Measurements from ENCODE around the gene MYMX.
"Not testable (repeated sequence)": the region's sequence is repeated elsewhere in the genome, so short reads cannot be mapped to it uniquely, and the experiment has no call there.

MYMX gene

DNA sequence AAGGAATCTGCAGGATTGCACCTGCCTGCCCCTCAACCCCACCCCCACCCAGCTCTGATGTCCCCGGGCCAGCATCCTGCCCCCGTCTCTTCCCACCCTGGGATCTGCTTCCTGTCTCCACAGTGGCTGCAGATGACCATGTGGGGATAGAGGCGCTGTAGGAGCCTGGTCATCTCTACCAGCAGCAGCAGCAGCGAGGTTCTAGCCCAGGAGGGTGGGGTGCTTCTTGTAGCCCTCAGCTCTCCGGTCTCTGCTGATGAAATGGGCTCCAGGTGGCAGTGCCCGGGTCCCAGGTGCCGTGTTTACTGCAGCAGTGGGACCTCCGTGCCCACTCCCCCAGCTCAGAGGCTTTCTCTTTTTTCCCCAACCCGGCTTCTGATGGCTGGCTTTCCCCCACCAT is 32.9 kb upstream of the MYMX start:
- Mint-ChIP-seq H3K9me3 (no peaks in the 10 kb centered on the region), H3K4me1 (peaks cover 25% of the 10 kb centered on the region), H3K27ac (no peak overlapping the region), H3K27me3 (ENCODE audit: low read depth, poor library complexity) (peaks cover 14% of the 10 kb centered on the region), H3K4me3 (no peak overlapping the region), H3K36me3 (ENCODE audit: low read depth) (no peaks in the 10 kb centered on the region)
- TF ChIP-seq, protein P1, sequence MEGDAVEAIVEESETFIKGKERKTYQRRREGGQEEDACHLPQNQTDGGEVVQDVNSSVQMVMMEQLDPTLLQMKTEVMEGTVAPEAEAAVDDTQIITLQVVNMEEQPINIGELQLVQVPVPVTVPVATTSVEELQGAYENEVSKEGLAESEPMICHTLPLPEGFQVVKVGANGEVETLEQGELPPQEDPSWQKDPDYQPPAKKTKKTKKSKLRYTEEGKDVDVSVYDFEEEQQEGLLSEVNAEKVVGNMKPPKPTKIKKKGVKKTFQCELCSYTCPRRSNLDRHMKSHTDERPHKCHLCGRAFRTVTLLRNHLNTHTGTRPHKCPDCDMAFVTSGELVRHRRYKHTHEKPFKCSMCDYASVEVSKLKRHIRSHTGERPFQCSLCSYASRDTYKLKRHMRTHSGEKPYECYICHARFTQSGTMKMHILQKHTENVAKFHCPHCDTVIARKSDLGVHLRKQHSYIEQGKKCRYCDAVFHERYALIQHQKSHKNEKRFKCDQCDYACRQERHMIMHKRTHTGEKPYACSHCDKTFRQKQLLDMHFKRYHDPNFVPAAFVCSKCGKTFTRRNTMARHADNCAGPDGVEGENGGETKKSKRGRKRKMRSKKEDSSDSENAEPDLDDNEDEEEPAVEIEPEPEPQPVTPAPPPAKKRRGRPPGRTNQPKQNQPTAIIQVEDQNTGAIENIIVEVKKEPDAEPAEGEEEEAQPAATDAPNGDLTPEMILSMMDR (IDR thresholded peaks at IDR 0.05): no peak
- no peak for DNase-seq

DNA sequence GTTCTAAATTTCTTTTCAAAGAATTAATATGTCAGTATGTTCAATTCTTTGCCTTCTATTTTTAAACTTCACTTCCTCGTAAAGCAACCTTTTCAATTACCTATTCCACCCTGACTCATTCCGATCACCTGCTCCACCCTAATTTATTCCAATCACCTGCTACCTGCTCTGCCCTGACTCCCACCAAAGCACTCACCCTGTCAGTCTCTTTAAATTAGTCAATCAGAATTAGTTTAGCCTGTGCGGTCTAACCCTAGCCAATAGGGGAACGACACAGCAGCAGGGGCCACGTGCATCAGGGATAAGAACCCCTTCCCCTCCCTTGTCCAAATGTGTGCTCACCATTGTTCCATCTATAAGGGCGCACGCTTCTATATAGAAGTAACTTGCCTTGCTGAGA is 31.4 kb upstream of the MYMX start:
- H3K4me1 Mint-ChIP-seq: peaks cover 31% of the 10 kb centered on the region
- DNase-seq; H3K27ac Mint-ChIP-seq; H3K9me3 Mint-ChIP-seq; H3K36me3 Mint-ChIP-seq (ENCODE audit: low read depth); H3K4me3 Mint-ChIP-seq: not testable (repeated sequence)
- peaks cover 10% of the 10 kb centered on the region for H3K27me3 Mint-ChIP-seq (ENCODE audit: low read depth, poor library complexity)

DNA sequence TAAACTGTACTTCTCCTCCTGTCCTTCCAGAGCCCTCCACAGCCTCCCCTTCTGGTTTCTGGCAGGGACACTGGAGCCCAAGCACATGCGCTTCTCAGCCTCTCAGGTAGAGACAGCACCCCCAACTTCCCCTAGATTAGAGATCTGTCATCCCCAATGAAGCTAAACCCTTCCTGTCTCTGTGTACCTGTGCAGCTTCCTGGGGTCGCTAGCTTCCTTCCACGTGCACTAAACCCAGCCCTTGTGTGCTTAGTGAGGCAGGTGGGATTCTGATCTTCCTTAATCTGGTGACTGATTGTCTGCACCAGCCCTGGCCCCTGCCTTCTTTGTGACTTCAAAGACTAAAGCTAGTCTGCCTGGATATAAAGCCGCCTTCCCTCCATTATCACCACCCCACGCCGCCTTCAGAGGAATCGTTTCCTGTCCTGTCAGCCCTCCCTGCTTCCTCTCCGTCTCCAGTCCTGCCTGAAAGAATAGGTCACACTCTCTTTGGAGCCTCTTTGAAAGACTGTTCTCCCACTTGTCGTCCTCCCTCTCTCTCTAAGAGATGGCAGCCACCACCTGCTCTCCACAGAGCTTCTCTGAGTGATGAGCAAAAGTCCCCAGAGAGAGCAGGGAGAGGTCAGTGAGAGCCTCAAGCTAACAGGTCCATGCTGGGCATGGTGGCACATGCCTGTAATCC is 30.6 kb upstream of the MYMX start:
- DNase-seq: no peak
- H3K4me1 Mint-ChIP-seq: peaks cover 31% of the 10 kb centered on the region
- no peaks in the 10 kb centered on the region for H3K36me3 Mint-ChIP-seq (ENCODE audit: low read depth)
- no peaks in the 10 kb centered on the region for H3K9me3 Mint-ChIP-seq
- H3K27me3 Mint-ChIP-seq (ENCODE audit: low read depth, poor library complexity): peaks cover 12% of the 10 kb centered on the region
- TF ChIP-seq, protein P1 (IDR thresholded peaks at IDR 0.05): no peak
- peak overlapping the region; percentile 3 for H3K4me3 Mint-ChIP-seq
- H3K27ac Mint-ChIP-seq: peak overlapping the region; percentile 49

DNA sequence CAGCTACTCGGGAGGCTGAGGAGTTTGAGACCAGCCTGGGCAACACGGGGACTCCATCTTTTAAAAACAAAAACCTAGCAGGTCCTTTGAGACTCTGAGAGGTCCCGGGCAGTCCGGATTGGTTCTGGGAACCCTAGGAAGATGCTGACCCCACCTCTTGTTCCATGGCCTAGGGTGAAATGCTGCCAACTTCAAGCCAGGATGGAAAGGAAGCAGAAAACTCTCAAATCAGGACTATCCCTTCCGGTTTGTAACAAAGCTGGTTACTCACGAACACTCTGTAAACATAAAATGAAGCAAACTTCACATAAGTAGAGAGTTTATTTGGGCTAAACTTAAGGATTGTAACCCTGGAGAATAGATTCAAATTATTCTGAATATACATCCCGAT is 30.1 kb upstream of the MYMX start:
- DNase-seq: no peak
- TF ChIP-seq, protein P1 (IDR thresholded peaks at IDR 0.05): no peak
- Mint-ChIP-seq H3K4me1 (peaks cover 31% of the 10 kb centered on the region), H3K27ac (no peak overlapping the region), H3K36me3 (ENCODE audit: low read depth) (no peaks in the 10 kb centered on the region), H3K27me3 (ENCODE audit: low read depth, poor library complexity) (peaks cover 12% of the 10 kb centered on the region), H3K9me3 (no peaks in the 10 kb centered on the region), H3K4me3 (no peak overlapping the region)

DNA sequence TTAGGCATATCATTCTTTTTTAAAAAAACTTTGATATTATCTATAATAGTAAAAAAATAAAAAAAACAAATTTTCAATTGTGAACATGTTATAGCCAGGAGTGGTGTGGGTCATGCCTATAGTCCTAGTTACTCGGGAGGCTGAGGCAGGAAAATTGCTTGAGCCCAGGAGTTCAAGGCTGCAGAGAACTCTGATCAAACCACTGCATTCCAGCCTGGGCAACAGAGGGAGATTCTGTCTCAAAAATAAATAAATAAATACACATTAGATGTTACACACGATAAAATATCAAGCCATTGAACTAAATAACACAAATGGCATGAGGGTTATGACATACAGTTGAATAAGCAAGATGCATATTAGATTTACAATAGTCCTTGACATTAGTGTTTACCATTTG is 27.9 kb upstream of the MYMX start:
- no peaks in the 10 kb centered on the region for H3K9me3 Mint-ChIP-seq
- H3K4me3 Mint-ChIP-seq: no peak overlapping the region
- H3K36me3 Mint-ChIP-seq (ENCODE audit: low read depth): no peaks in the 10 kb centered on the region
- no peak overlapping the region for H3K27ac Mint-ChIP-seq
- TF ChIP-seq, protein P1 (IDR thresholded peaks at IDR 0.05): no peak
- H3K4me1 Mint-ChIP-seq: peaks cover 44% of the 10 kb centered on the region
- no peak for DNase-seq
- peaks cover 12% of the 10 kb centered on the region for H3K27me3 Mint-ChIP-seq (ENCODE audit: low read depth, poor library complexity)

DNA sequence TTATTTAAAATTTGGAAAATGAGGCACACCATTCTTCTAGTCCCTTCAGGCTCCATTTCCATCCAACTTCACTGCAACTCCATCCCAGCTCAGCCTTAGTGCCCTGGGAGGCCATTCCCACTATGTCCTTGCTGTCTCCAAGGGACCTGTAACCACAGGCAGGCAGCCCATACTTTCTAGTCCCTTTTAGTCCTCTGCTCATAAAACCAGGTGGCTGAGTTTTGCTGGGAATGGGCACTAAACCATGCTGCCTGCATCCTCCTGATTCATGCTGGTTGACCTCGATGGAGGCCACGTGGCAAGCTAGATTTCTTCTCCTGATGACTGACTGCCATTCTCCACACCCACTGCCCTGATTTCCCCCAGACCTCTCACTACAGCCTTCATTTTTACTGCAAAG is 27.5 kb upstream of the MYMX start:
- peaks cover 12% of the 10 kb centered on the region for H3K27me3 Mint-ChIP-seq (ENCODE audit: low read depth, poor library complexity)
- no peaks in the 10 kb centered on the region for H3K9me3 Mint-ChIP-seq
- DNase-seq: no peak
- no peak overlapping the region for H3K4me3 Mint-ChIP-seq
- TF ChIP-seq, protein P1 (IDR thresholded peaks at IDR 0.05): no peak
- peak overlapping the region; percentile 15 for H3K27ac Mint-ChIP-seq
- H3K36me3 Mint-ChIP-seq (ENCODE audit: low read depth): no peaks in the 10 kb centered on the region
- H3K4me1 Mint-ChIP-seq: peaks cover 44% of the 10 kb centered on the region
